HepG2 (cell line): ENCODE results near the gene TGFBI. TPM values are rescaled to one million over a fixed set of nuclear protein-coding genes. Genes with fewer than 3 reads are reported as not detected.
A peak's percentile ranks its signal among the peaks of the same experiment; 100 is the strongest.

Source experiments
- FOXP1 ChIP-seq, 2 experiments: fragments of 450-650 bp in 1 of 2; IDR thresholded peaks; 2 replicates each; pipeline ENCODE4 v1.6.1; 2017 to 2018; ENCODE audit warnings: antibody characterized with exemption in 1 of 2
- MBNL3 ChIP-seq: fragments of 250-450 bp; sonication (Bioruptor Pico); conservative IDR thresholded peaks from 2 replicates; pipeline ENCODE4 v1.8.0; 2022; ENCODE audit warnings: mild to moderate bottlenecking, inconsistent platforms
- NFE2 ChIP-seq: sonication (generic); formaldehyde crosslinking; IDR thresholded peaks from 2 replicates; pipeline ENCODE4 v1.4.0; 2020; ENCODE audit warnings: missing genetic modification reagents
- ZNF24 ChIP-seq: fragments of 450-650 bp; IDR thresholded peaks from 2 replicates; pipeline ENCODE4 v1.6.1; 2017; ENCODE audit warnings: antibody characterized with exemption, mild to moderate bottlenecking
- ZNF292 ChIP-seq: sonication (generic); formaldehyde crosslinking; IDR thresholded peaks from 2 replicates; pipeline ENCODE4 v1.8.1; 2022; ENCODE audit warnings: mild to moderate bottlenecking, low read depth, missing genetic modification reagents, borderline replicate concordance
- ZNF331 ChIP-seq: sonication (generic); formaldehyde crosslinking; IDR thresholded peaks from 2 replicates; pipeline ENCODE4 v1.4.0; 2020; ENCODE audit warnings: missing genetic modification reagents
- ZNF496 ChIP-seq: sonication (generic); formaldehyde crosslinking; IDR thresholded peaks from 2 replicates; pipeline ENCODE4 v1.8.1; 2023; ENCODE audit warnings: mild to moderate bottlenecking, moderate library complexity, missing genetic modification reagents; ENCODE audit not compliant: insufficient replicate concordance
- ZNF577 ChIP-seq: sonication (generic); formaldehyde crosslinking; IDR thresholded peaks from 2 replicates; pipeline ENCODE4 v1.4.0; 2020; ENCODE audit warnings: mild to moderate bottlenecking, low read depth, missing genetic modification reagents, borderline replicate concordance
- ZNF607 ChIP-seq: sonication (generic); formaldehyde crosslinking; IDR thresholded peaks from 2 replicates; pipeline ENCODE4 v1.5.1; 2020; ENCODE audit warnings: missing genetic modification reagents, mild to moderate bottlenecking, borderline replicate concordance
- polyA plus RNA-seq, 8 experiments: library from polyadenylated mRNA; depleted of rRNA in 3 of 8; stranded (reverse) in 7 of 8; unstranded in 1 of 8; fragments of >200 nt; fragmentation: Illumina TruSeq in 4 of 8; extraction: Trizol in 4 of 8; gene quantifications; 2 replicates each; pipeline versions ENCODE4 v1.2.1 to v1.2.3, GENCODE V29; 2011 to 2016; ENCODE audit warnings: low read depth in 4 of 8, missing spikeins in 1 of 8, mixed read lengths in 1 of 8; ENCODE audit not compliant: insufficient read depth in 1 of 8
- total RNA-seq, 5 experiments: library from RNA; depleted of rRNA; stranded (reverse); fragments of >200 nt; fragmentation: Illumina TruSeq; extraction: Trizol; gene quantifications; 2 replicates each; pipeline ENCODE4 v1.2.3, GENCODE V29; 2016; ENCODE audit warnings: low read depth in 1 of 5
- TF ChIP-seq, protein P1 (sequence below): sonication (generic); formaldehyde crosslinking; IDR thresholded peaks from 2 replicates; pipeline ENCODE4 v1.9.0; 2022; ENCODE audit warnings: low read depth, missing genetic modification reagents
- TF ChIP-seq, protein P2 (sequence below): sonication (generic); formaldehyde crosslinking; IDR thresholded peaks from 2 replicates; pipeline ENCODE4 v1.5.1; 2020; ENCODE audit warnings: mild to moderate bottlenecking, missing genetic modification reagents, borderline replicate concordance
- TF ChIP-seq, protein P3 (sequence below): sonication (generic); formaldehyde crosslinking; IDR thresholded peaks from 2 replicates; pipeline ENCODE4 v1.4.0; 2020; ENCODE audit warnings: missing genetic modification reagents
- TF ChIP-seq, protein P4 (sequence below): sonication (generic); formaldehyde crosslinking; IDR thresholded peaks from 2 replicates; pipeline ENCODE4 v1.4.0; 2020; ENCODE audit warnings: missing genetic modification reagents, borderline replicate concordance

Gene TGFBI
- total and polyA plus RNA-seq, 2 of the 13 experiments (the other 11 are each of a cell fraction or from before 2014, with no cell fraction given), result 275 to 457 TPM

DNA sequence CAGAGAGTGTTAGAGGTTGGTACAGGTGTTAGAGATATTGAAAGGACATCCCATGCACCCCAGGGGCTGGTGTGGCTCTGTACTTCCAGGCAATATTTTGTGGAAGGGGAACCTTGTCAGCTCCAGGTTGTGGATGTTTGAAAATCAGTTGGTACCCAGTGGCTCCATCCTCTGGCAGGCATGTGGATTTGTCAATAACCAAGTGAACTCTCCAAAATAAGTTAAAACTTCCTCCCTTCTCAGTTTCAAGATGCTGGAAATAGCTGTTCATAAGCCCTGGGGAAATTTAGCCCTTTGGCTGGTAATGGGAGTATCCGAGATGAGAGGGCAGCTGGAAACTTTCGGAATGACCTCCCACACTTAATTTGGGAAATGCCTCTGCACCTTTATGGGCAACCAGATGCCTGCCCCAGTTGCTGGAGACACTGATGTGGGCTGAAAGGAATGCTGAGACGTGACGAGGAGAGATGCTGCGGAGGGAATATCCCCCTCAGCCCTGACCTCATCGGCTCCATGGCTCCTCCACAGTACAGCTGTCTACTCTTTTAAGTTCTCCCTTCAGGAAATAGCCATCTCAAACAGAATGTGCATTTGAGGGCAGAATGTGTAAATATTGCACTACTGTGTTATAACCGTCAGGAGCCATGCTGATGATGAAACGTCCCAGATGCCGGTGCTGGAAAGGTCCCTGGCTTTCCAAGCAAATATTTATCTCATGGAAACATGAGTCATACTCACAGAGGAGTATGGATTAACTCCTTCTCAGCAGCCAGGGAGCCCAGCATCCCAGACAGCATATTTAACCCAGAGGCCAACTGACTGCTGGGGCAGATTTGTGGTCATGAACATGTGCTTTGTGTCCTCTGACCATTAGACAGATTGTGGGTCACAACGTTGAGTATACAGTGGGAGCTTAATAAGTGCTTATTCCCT lies 29.5 kb downstream of the TGFBI start (continued):
- TF ChIP-seq, protein P1, sequence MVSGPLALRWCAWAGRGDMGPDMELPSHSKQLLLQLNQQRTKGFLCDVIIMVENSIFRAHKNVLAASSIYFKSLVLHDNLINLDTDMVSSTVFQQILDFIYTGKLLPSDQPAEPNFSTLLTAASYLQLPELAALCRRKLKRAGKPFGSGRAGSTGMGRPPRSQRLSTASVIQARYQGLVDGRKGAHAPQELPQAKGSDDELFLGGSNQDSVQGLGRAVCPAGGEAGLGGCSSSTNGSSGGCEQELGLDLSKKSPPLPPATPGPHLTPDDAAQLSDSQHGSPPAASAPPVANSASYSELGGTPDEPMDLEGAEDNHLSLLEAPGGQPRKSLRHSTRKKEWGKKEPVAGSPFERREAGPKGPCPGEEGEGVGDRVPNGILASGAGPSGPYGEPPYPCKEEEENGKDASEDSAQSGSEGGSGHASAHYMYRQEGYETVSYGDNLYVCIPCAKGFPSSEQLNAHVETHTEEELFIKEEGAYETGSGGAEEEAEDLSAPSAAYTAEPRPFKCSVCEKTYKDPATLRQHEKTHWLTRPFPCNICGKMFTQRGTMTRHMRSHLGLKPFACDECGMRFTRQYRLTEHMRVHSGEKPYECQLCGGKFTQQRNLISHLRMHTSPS, result peak; percentile 56; the same call in 1 of the 2 replicates
- TF ChIP-seq NFE2 (CRISPR knock-in tag) (no peak), ZNF577 (no peak), ZNF292 (peak; percentile 84; the same call in 1 of the 2 replicates), FOXP1 (IDR thresholded peaks at IDR 0.05) (peak; percentile 20; the same call in 1 of the 2 replicates), FOXP1 (CRISPR knock-in tag; IDR thresholded peaks at IDR 0.05) (peak; percentile 95), ZNF331 (CRISPR knock-in tag) (peak; percentile 93), ZNF607 (CRISPR knock-in tag) (no peak; the same call in 1 of the 2 replicates), ZNF496 (CRISPR knock-in tag) (no peak), ZNF24 (peak; percentile 68), MBNL3 (CRISPR knock-in tag) (no peak)
- TF ChIP-seq, protein P2, sequence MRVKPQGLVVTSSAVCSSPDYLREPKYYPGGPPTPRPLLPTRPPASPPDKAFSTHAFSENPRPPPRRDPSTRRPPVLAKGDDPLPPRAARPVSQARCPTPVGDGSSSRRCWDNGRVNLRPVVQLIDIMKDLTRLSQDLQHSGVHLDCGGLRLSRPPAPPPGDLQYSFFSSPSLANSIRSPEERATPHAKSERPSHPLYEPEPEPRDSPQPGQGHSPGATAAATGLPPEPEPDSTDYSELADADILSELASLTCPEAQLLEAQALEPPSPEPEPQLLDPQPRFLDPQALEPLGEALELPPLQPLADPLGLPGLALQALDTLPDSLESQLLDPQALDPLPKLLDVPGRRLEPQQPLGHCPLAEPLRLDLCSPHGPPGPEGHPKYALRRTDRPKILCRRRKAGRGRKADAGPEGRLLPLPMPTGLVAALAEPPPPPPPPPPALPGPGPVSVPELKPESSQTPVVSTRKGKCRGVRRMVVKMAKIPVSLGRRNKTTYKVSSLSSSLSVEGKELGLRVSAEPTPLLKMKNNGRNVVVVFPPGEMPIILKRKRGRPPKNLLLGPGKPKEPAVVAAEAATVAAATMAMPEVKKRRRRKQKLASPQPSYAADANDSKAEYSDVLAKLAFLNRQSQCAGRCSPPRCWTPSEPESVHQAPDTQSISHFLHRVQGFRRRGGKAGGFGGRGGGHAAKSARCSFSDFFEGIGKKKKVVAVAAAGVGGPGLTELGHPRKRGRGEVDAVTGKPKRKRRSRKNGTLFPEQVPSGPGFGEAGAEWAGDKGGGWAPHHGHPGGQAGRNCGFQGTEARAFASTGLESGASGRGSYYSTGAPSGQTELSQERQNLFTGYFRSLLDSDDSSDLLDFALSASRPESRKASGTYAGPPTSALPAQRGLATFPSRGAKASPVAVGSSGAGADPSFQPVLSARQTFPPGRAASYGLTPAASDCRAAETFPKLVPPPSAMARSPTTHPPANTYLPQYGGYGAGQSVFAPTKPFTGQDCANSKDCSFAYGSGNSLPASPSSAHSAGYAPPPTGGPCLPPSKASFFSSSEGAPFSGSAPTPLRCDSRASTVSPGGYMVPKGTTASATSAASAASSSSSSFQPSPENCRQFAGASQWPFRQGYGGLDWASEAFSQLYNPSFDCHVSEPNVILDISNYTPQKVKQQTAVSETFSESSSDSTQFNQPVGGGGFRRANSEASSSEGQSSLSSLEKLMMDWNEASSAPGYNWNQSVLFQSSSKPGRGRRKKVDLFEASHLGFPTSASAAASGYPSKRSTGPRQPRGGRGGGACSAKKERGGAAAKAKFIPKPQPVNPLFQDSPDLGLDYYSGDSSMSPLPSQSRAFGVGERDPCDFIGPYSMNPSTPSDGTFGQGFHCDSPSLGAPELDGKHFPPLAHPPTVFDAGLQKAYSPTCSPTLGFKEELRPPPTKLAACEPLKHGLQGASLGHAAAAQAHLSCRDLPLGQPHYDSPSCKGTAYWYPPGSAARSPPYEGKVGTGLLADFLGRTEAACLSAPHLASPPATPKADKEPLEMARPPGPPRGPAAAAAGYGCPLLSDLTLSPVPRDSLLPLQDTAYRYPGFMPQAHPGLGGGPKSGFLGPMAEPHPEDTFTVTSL (CRISPR knock-in tag), result peak; percentile 97; the same call in 1 of the 2 replicates
- TF ChIP-seq, protein P3, sequence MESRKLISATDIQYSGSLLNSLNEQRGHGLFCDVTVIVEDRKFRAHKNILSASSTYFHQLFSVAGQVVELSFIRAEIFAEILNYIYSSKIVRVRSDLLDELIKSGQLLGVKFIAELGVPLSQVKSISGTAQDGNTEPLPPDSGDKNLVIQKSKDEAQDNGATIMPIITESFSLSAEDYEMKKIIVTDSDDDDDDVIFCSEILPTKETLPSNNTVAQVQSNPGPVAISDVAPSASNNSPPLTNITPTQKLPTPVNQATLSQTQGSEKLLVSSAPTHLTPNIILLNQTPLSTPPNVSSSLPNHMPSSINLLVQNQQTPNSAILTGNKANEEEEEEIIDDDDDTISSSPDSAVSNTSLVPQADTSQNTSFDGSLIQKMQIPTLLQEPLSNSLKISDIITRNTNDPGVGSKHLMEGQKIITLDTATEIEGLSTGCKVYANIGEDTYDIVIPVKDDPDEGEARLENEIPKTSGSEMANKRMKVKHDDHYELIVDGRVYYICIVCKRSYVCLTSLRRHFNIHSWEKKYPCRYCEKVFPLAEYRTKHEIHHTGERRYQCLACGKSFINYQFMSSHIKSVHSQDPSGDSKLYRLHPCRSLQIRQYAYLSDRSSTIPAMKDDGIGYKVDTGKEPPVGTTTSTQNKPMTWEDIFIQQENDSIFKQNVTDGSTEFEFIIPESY, result peak; percentile 56; the same call in 1 of the 2 replicates
- TF ChIP-seq, protein P4, sequence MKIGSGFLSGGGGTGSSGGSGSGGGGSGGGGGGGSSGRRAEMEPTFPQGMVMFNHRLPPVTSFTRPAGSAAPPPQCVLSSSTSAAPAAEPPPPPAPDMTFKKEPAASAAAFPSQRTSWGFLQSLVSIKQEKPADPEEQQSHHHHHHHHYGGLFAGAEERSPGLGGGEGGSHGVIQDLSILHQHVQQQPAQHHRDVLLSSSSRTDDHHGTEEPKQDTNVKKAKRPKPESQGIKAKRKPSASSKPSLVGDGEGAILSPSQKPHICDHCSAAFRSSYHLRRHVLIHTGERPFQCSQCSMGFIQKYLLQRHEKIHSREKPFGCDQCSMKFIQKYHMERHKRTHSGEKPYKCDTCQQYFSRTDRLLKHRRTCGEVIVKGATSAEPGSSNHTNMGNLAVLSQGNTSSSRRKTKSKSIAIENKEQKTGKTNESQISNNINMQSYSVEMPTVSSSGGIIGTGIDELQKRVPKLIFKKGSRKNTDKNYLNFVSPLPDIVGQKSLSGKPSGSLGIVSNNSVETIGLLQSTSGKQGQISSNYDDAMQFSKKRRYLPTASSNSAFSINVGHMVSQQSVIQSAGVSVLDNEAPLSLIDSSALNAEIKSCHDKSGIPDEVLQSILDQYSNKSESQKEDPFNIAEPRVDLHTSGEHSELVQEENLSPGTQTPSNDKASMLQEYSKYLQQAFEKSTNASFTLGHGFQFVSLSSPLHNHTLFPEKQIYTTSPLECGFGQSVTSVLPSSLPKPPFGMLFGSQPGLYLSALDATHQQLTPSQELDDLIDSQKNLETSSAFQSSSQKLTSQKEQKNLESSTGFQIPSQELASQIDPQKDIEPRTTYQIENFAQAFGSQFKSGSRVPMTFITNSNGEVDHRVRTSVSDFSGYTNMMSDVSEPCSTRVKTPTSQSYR (CRISPR knock-in tag), result peak; percentile 64; the same call in 1 of the 2 replicates
